ENCODE measurements around the gene CASP9. TPM values are rescaled to one million over a fixed set of nuclear protein-coding genes. Genes with fewer than 3 reads are reported as not detected.
"Not testable (repeated sequence)": the region's sequence is repeated elsewhere in the genome, so short reads cannot be mapped to it uniquely, and the experiment has no call there.

The CASP9 gene
- total RNA-seq, 4 donors from 2014 or later = 8.8 to 22.6 (median 15.5) TPM

GRCh38 chr1:15459771-15460707 lies 64.0 kb downstream of the CASP9 start:
- intact Hi-C loops (cut with DNase I) = no loop called here
- no peak overlapping the region for H3K27ac ChIP-seq
- 41 to 50% methylated on average over 10 of the region's 10 CpGs for WGBS, 2 donors
- no peak for DNase-seq
- H3K4me3 ChIP-seq = no peak overlapping the region
- H3K4me1 ChIP-seq = peaks cover 0 to 28% (median 8%) of the 10 kb centered on the region in 3 donors
- H3K27me3 ChIP-seq = peaks cover 0 to 12% (median 0%) of the 10 kb centered on the region in 4 donors
- H3K36me3 ChIP-seq = no peaks in the 10 kb centered on the region
- H3K9me3 ChIP-seq = no peaks in the 10 kb centered on the region
- TF ChIP-seq CTCF (IDR thresholded peaks at IDR 0.05) (no peak), POLR2A (IDR thresholded peaks at IDR 0.05) (no peak)

GRCh38 chr1:15458388-15458787 lies 65.6 kb downstream of the CASP9 start:
- H3K36me3 ChIP-seq; H3K9me3 ChIP-seq; H3K27ac ChIP-seq; H3K4me3 ChIP-seq; intact Hi-C loops (cut with DNase I); DNase-seq: not testable (repeated sequence)
- Histone ChIP-seq H3K4me1 (peaks cover 0 to 18% (median 8%) of the 10 kb centered on the region in 3 donors), H3K27me3 (peaks cover 0 to 12% (median 0%) of the 10 kb centered on the region in 4 donors)
- WGBS, 2 donors = 74 to 86% methylated on average over 3 to 4 of the region's 4 CpGs

- intact Hi-C loops (cut with DNase I) = no loop called here
- no peak overlapping the region for H3K27ac ChIP-seq
- no peaks in the 10 kb centered on the region for H3K36me3 ChIP-seq
- peaks cover 0 to 12% (median 8%) of the 10 kb centered on the region in 3 donors for H3K4me1 ChIP-seq
- H3K4me3 ChIP-seq = no peak overlapping the region
- H3K9me3 ChIP-seq = no peaks in the 10 kb centered on the region
- peaks cover 0 to 12% (median 0%) of the 10 kb centered on the region in 4 donors for H3K27me3 ChIP-seq
- DNase-seq = no peak
- 80 to 86% methylated on average over 2 of the region's 2 CpGs for WGBS, 2 donors
- TF ChIP-seq POLR2A (IDR thresholded peaks at IDR 0.05) (no peak), CTCF (IDR thresholded peaks at IDR 0.05) (no peak)
Observed at GRCh38 chr1:15457585-15457984, 66.4 kb downstream of the CASP9 start.

- Histone ChIP-seq H3K27me3 (peaks cover 0 to 11% (median 0%) of the 10 kb centered on the region in 4 donors), H3K36me3 (no peaks in the 10 kb centered on the region), H3K27ac (no peak within 1 kb of the TSS), H3K4me1 (peaks cover 0 to 12% (median 8%) of the 10 kb centered on the region in 3 donors), H3K9me3 (no peaks in the 10 kb centered on the region), H3K4me3 (no peak within 1 kb of the TSS)
- TF ChIP-seq POLR2A (IDR thresholded peaks at IDR 0.05) (no peak), CTCF (IDR thresholded peaks at IDR 0.05) (no peak)
- intact Hi-C loops (cut with DNase I) = no loop called here
- DNase-seq = no peak
- WGBS, 2 donors = 83 to 92% methylated on average over 7 to 8 of the region's 8 CpGs
Observed at GRCh38 chr1:15456313-15456954, 67.6 kb downstream of the CASP9 start, which contains the start of gene CELA2A. Gene CELA2A, plus strand, starts transcription at chr1:15456732. Its CDS starts 22 bp downstream, at chr1:15456754.

- Histone ChIP-seq H3K9me3 (no peaks in the 10 kb centered on the region), H3K4me1 (peaks cover 0 to 12% (median 8%) of the 10 kb centered on the region in 3 donors), H3K27ac (no peak overlapping the region), H3K4me3 (no peak overlapping the region), H3K36me3 (no peaks in the 10 kb centered on the region), H3K27me3 (peaks cover 0 to 7% (median 0%) of the 10 kb centered on the region in 4 donors)
- TF ChIP-seq CTCF (IDR thresholded peaks at IDR 0.05) (no peak), POLR2A (IDR thresholded peaks at IDR 0.05) (no peak)
- no peak for DNase-seq
- intact Hi-C loops (cut with DNase I) = no loop called here
- 69 to 85% methylated on average over 3 to 4 of the region's 6 CpGs for WGBS, 2 donors
Observed at GRCh38 chr1:15455522-15455921, 68.5 kb downstream of the CASP9 start.
